ENCODE measurements around the gene ARFGAP2.

DNA sequence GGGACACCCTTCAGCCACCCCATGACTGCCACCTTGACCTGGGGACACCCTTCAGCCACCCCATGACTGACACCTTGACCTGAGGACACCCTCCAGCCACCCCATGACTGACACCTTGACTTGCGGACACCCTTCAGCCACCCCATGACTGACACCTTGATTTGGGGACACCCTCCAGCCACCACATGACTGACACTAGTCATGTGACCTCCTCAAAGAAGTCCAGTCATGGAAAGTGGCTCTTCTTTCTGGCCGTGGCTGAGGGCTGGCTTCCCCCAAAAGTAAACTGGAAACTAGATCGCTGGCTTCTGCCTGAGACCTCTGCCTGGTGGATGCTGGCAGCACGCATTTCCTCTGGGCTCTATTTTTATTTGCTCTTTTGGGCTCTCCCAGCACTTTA lies 28.4 kb downstream of the ARFGAP2 start:
- TF ChIP-seq, protein P1, sequence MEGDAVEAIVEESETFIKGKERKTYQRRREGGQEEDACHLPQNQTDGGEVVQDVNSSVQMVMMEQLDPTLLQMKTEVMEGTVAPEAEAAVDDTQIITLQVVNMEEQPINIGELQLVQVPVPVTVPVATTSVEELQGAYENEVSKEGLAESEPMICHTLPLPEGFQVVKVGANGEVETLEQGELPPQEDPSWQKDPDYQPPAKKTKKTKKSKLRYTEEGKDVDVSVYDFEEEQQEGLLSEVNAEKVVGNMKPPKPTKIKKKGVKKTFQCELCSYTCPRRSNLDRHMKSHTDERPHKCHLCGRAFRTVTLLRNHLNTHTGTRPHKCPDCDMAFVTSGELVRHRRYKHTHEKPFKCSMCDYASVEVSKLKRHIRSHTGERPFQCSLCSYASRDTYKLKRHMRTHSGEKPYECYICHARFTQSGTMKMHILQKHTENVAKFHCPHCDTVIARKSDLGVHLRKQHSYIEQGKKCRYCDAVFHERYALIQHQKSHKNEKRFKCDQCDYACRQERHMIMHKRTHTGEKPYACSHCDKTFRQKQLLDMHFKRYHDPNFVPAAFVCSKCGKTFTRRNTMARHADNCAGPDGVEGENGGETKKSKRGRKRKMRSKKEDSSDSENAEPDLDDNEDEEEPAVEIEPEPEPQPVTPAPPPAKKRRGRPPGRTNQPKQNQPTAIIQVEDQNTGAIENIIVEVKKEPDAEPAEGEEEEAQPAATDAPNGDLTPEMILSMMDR (IDR thresholded peaks at IDR 0.05), result no peak
- TF ChIP-seq POLR2A (IDR thresholded peaks at IDR 0.05), result no peak

Data from testis (tissue), 2 donors.